ENCODE results near the gene DUSP5.

Gene DUSP5

DNA sequence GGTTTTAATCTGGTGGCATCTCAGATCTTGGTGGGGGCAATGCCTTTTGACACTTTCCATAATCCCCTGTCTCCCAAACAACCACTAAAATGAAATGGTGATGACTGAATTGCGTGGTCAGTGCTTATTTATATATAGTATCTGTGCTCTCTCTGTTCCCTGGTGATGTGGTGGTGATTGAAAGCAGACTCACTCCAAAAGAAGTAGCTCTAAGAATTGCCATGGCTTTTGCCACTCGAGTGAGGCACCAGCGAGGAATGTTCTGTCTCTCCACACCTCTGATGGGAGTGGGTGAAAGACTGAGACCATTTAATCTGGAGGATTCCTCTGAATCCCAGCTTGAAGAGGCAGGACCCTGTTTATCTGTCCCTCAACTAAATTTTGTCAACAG lies 2.8 kb downstream of the DUSP5 start:
- peak; percentile 47 for DNase-seq (ENCODE audit: low spot score)

DNA sequence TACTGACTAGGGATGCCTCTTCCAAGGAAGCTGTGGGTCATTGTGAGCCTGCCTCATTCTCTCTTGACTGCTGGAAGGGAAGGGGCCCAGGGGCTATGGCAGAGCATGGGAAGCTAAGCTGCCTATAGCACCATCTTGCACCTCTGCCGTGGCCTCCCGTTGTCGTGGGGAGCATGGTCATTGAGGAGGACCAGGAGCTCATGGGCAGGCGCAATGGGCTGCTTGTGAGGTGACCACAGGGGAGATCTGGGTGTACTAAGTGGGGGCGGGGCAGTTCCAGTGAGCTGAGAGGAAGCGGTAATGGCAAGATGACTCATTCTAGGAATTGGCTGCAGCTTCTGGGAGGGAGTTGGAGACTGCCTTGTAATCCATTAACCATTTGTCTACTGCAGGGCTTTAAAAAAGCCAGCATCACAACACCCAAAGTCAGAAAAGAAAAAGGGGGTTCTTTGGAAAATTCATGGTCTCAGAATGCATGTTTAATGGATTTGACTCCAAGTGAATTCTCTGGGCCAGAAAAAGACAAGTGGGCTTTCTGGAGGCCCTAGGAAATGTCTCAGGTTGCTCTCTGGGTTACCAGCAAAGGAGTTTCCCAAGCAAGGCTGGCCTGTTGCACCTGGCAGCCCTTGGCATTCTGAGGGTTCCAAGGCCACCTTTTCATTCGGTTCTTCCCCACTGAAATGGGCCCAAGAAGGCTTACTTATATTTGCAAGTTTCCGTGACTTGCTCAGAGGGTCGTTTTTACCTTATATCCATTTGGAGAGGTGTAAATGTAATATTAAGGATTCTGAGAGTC lies 3.6 kb downstream of the DUSP5 start:
- DNase-seq (ENCODE audit: low spot score), result peak; percentile 91

DNA sequence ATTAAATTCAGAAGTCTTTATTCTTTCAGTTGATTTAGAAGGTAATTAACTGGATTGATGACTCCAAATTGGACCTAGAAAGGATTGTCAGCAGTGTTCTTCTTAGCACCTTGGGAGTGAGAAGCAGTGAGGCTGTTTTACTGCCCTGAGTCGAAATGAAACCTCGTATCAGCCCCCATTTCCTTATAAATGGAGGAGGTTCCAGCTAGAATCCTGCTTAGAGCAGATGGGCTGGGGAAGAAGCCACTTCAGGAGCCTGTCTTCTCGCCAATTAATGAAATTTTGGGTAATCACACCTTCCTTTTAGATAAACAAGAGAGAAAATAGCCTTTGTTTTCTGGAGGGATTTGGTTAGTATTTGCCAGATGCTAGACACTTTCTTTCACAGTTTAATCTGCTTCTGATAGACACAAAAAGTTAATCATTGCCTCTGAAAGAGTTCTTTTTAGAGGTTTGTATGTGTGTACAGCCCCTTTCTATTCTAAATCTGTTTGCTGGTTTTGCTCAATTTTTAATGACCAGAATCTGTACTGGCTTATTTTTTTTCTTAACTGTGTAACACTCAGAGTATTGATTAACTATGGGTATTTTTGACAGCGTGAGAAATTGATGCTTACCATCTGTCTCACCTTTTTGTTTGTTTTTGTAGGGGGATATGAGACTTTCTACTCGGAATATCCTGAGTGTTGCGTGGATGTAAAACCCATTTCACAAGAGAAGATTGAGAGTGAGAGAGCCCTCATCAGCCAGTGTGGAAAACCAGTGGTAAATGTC lies 4.6 kb downstream of the DUSP5 start:
- peak; percentile 64 for DNase-seq (ENCODE audit: low spot score)

DNA sequence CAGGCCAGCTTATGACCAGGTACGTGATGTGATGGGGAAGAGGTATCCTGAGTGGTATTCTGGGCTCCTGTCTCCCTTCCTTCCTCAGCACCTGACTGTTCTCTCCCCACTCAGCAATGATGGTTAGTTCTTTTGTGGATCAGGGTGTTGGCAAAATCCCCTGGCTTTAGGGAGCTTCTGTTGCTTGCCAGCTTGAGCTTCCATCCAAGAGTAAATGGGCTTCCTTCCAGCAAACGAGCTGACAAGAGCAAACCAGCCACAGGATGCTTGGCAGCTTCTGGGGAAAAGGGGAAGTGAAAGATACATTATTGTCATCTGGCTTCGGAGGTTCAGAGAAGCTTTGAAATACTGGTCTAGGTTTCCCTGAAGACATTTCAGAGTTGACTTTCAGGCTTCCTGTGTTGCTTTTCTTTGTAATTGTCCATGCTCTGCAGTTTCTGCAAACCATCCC lies 5.2 kb downstream of the DUSP5 start:
- peak; percentile 99 for DNase-seq (ENCODE audit: low spot score)

DNA sequence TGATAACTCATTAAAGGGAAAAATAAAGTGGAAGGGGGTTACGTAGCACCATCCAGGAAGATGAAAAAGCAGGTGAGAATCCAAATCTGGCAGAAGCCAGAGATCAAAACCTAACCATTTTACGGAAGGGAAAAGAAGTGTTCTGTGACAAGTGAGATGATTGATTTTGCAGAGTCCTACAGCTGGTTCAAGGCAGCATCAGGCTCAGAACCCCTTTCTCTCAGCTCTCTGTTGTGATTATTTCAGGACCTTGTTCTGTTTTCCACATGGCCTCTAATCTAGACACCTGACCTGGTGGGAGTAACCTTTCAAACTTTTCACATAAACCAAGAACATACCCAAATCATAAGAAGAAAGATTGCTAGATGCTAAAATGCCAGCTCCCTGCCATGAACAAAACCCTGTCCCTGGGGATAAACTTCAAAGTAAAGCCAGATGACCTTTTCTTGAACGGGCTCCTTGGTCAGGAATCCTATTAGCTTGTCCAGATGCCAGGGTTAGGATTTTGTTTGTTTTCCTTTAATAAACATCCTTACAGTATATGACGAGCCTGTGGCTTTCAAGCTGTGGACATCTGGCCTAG lies 5.9 kb downstream of the DUSP5 start:
- no peak for DNase-seq (ENCODE audit: low spot score)

DNA sequence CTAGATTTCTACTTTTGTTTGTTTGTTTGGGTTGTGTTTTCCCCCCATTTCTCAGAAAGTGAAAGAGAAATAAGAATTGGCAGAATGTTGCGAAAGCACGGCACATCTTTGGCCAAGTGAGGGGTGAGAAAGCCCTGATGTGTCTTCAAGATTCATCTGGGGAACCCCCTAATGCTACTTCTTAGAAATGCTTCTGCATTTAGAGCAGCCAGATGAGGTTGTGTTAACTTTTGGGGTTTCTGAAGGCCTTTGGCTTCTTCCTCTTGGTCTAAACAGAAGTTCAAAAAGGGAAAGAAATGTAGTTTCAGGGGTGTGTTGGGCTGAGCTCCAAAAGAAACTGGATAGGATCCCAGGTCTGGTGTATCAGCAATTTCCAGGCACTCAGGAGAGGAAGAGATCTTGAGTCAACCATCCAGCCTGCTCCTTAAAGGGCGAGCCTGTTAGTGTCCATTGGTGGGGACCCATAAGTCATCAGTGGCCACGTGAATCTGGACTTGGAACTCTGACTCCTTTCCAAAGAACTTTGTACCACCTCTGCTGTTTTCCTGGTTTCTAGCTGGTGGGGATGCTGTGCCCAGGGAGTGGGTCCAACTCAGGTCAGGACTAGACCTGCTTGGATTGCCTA lies 6.5 kb downstream of the DUSP5 start:
- DNase-seq (ENCODE audit: low spot score), result peak; percentile 39

DNA sequence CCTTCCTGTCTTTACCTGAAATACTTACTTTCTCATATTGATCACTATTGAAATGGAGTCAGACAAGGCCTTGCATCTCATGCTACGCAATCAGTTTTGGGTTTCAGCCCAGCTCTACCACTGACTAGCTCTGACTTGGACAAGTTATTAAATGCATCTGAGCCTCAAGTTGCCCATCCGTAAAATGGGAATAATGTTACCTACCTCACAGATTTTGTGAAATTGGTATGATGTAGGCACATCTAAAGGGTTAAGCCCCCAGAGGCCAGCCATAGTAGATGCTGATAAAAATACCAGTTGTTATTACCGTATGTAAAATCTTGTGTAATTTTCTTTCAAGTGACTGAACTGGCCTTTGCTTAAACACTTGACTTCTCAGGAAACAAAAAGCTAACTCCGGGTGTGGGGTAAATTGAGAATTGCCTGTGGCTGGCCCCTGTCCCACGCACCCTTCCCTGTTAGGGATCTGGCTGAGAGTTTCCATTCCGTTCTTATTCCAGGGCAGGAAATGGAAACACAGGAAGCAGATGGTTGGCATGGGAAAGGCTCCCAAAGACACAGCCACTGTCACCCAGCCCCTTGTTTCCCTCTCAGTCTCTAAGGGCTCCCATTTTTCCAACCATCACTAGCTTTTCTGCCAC lies 7.5 kb downstream of the DUSP5 start:
- peak; percentile 86 for DNase-seq (ENCODE audit: low spot score)

DNA sequence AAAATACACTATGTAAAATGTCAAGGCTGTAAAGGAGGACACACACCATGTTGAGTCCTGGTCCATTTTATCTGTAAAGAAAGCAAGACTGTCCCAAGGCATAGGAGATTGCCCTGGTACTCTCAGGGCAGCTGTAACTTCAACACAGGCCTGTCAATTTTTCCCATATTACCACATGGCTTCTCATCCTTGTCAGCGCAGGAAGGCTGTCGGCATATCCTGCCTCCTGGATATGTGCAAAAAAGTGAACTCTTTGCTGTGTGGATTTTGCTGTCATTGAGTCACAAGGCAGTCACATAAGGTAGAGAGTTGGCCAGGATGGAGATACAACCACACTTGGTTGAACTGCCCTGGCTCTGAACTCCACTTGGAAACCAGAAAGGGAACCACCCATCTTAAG lies 8.7 kb downstream of the DUSP5 start:
- DNase-seq (ENCODE audit: low spot score), result no peak

DNA sequence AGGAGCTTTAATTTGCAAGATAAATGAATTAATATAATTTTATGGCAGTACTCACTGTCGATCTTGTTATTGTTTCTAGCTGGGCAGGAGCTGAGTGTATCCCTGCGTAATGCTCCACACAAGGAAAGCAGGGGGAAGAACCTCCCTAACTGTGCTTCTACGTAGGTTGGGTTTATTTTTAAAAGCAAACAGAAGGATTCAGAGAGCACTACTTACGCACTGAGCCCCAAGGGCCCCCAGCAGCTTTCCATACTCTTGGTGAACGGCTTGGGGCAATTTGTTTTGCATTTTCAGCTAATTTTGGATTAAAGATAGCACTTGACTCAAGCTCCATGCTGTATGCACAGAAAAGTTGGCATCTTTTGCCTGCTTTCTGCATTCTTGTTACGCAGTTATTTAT lies 9.6 kb downstream of the DUSP5 start:
- DNase-seq (ENCODE audit: low spot score), result no peak

DNA sequence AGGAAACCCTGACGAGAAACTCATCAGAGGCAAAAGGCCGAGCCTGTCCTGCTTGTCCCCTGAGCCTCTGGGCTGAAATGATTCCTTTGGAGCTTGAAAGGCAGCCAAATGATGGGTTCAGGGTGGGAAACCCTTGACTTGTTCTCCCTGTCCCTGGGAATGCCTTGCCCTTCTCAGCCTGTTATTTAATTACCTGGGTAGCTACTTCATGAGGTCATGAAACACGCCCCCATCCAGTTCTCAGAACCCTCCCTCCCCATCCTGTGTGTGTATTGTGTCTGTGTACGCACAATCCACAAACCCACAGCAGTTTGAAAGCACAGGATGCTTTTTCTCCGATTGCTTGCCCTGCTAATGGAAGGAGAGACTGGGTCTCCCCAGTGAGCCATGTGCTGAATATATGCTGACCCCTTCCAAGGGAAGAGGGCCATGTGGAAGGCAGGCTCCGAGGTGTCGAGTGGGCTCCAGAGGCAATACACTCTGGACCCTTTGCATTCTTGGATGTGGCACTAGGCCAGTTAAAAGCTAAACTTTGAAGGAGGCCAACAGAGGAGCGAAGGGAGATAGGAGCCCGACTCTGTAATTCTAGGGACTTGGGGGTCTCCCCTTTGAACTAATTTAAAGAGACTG lies 10.6 kb downstream of the DUSP5 start:
- no peak for DNase-seq (ENCODE audit: low spot score)

DNA sequence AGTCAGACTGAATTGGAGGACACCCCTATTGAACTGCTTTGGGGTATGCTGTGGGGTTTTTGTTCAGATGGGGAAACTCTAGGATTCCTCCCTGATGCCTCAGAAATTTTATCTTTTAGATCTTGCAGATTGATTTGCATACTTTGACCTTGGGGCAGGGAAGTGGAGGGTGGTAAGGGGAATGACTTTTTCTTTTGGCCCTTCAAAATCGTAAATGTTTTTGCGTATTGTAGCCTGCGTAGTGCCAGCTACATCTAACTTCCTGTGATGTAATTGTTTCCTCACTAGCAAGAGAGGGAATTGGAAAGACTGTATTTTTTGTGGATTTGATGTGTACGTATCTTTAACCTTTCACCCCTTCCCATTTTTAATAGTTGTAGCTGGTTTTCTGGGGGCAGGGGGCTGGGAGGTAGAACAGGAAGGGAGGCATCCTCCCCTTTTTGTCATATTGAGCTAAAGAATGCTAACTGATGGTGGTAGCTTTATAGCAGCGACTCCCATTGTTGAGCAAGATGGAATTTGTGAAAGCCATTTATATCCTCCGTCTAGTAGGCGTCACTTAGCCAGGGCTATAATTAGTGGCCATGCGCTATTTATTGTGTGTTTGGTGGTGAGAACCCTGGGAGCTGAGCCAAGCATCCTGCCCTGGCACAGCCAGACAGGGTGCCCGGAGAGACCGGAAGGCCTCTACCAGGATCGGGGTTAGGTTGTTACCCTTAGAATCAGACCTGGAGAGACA lies 11.3 kb downstream of the DUSP5 start:
- DNase-seq (ENCODE audit: low spot score), result peak; percentile 79

DNA sequence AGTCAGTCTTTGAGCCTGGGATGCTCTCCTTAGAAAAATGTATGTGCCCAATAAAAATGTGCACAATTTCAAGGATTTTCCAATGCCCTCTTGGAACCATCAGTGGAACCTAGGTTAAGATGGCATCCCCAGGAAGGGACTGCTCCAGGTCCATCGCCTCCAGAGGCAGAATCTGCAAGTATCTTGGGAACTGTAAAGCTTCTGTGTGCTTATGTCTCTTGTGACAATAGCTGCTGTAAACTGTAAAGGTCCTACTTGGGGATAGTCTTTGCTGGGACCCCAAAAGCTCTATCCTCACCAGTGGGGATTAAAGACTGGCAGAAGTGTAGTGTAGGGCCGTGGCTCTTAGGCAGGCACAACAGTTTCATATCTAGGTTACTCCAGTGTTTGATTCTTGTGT lies 11.9 kb downstream of the DUSP5 start:
- DNase-seq (ENCODE audit: low spot score), result no peak

DNA sequence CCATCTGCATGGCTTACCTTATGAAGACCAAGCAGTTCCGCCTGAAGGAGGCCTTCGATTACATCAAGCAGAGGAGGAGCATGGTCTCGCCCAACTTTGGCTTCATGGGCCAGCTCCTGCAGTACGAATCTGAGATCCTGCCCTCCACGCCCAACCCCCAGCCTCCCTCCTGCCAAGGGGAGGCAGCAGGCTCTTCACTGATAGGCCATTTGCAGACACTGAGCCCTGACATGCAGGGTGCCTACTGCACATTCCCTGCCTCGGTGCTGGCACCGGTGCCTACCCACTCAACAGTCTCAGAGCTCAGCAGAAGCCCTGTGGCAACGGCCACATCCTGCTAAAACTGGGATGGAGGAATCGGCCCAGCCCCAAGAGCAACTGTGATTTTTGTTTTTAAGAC lies 12.4 kb downstream of the DUSP5 start:
- no peak for DNase-seq (ENCODE audit: low spot score)

DNA sequence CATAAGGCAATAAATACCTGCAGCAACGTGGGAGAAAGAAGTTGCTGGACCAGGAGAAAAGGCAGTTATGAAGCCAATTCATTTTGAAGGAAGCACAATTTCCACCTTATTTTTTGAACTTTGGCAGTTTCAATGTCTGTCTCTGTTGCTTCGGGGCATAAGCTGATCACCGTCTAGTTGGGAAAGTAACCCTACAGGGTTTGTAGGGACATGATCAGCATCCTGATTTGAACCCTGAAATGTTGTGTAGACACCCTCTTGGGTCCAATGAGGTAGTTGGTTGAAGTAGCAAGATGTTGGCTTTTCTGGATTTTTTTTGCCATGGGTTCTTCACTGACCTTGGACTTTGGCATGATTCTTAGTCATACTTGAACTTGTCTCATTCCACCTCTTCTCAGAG lies 13.0 kb downstream of the DUSP5 start:
- no peak for DNase-seq (ENCODE audit: low spot score)

DNA sequence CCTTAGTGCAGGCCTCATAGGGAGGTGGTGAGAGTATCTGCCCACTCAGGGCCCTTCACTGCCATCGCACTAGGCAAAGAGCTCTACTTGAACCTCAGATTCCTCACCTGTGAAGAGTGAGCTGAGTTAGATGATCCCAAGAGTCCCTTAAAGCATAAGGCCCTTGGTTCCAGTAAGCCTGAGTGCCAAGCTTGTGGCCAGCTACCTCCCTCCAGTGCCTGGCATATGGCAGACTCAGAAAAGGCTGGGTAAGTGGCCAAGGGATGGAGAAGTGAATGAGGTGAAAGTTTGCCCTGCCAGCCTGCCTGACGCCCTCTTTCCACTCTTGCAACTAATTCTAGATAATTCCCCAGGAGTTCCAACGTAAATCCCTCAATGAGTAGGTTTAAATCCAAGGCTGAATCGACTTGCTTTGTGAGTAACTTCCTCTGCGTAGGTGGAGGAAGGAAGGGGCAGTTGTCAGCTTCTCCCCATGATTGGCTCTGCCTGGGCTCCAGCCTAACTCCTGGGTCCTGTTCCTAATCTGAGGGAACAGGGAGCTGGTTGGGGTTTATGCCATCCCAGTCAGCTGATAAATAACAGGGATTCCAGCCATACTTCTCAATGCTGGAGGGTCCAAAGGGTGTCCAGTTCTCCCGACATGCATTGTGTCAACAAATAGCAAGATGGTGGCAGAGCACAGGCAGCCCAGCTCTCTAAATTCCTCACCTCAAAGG lies 14.2 kb downstream of the DUSP5 start:
- peak; percentile 81 for DNase-seq (ENCODE audit: low spot score)

DNA sequence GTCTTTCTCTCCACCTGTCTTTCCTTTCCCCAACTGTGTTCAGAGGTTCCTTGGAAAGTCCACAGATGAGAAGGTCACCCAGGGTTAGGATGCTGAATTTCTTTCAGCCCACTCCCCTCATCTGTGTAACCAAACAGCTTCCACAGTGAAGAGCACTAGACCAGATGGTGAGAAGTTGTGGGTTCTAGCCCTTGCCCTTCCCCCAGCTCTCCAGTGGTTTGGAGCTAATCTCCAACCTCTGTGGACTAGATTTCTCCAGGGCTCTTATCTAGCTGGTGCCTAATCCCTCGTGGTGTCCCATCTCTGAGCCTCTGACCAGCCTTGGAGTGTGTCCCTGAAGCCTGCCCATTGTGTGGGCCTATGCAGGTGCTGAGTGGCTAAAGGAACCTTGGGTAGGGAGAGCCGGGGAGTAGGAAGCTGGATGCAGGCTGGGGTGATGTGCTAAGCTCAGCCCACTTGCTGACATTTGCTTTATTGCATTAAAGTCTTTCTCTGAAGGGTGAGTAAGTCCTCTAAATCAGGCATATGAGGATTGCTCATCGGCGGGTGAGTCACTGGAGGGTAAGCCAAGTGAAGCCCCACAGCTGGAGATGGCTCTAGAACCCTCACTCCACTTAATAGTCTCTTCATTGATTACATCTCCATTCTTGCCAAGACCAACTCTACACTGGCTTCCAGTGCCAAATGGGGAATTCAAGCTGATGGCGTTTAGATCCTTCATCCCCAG lies 14.9 kb downstream of the DUSP5 start:
- no peak for DNase-seq (ENCODE audit: low spot score)

DNA sequence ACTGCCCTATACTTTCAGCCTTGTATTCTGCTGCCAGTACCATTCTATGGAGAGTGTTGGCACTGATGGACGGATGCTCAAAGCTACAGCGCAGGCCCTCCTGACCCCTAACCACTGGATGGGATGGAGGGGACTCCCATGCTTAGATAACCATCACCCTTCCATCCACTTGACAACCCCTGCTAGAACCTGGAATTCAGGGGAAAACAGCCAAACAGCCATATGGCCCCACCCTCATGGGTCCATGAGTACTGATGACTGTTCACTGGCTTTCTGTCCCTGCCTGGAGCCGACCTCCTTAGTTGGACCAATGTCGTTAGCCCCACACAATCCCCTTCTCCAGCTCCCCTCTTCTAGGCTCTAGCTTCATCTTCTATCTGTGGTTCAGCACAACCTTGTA lies 16.2 kb downstream of the DUSP5 start:
- DNase-seq (ENCODE audit: low spot score), result no peak

DNA sequence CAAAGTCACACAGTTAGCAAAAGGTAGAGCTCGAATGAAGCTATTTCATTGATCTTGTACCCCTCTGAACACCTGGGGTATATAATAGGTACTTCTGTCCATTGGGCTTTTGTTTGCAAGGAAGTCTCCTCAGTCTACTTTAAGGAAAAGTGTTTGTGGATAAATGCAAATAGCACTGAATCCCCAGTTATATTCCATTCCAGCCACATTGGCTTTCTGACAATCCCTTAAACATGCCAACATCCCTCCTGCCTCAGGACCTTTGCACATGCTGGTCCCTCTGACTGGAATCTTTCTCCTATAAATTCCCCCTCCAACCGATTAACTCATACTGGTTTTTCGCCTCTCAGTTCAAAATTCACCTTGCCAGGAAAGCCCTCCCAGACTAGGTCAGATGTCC lies 17.1 kb downstream of the DUSP5 start:
- no peak for DNase-seq (ENCODE audit: low spot score)

DNA sequence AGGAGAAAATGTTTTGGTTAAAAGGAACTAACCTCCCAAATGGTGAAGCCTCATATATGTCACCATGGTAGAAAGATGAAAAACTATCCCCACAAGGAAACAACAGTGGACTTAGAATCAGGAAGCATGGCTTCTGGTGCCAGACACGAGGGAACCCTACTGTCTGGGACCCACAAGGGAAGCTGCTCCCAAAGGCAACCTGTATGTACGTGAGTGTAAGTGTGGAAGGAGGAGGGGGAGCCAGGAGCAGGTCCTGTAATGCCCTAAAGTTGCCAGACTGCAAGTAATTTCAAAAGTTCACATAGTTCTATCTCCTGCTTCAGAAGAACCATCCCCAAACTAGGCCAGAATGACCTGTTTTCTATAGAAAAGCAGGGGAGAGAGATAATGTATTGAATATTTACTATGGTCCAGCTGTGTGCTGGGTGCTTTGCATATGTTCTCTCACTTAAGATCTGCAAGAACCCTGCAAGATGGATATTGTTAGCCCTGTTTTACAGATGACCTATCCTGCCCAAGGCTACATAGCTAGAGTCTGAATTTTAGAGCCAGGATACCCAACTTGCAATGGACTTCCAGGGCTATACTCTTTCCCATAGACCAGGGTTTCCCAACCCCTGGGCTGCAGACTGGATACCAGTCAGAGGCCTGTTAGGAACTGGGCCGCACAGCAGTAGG lies 19.2 kb downstream of the DUSP5 start:
- DNase-seq (ENCODE audit: low spot score), result no peak

Data from cerebellar cortex (tissue), 1 donor.